Measurements from ENCODE around the gene ADISSP.

- TF ChIP-seq CTCF (conservative IDR thresholded peaks at IDR 0.05 in 1 of 2, IDR thresholded peaks at IDR 0.05 in 1 of 2; ENCODE audit: extremely low read depth in 1 of 2, insufficient read depth in 1 of 2, low read depth in 1 of 2, low read length in 2 of 2) (no peak), EZH2 (IDR thresholded peaks at IDR 0.05; ENCODE audit: borderline replicate concordance, low read length) (no peak)
Observed at GRCh38 chr20:3801299-3801698, 33.7 kb upstream of the ADISSP start.

Measured in mammary epithelial cell (primary cell).